KMS-11 (cell line): ENCODE data around the gene ANKRD6.

Experiments used
- H2AFZ ChIP-seq: fragments of 200-600 bp; sonication (generic); 2 replicates; pipeline ENCODE4 v1.6.1; 2016; ENCODE audit warnings: antibody characterized with exemption, mixed run types, low read depth
- H3K27ac ChIP-seq: fragments of 200-600 bp; sonication (generic); 2 replicates; pipeline ENCODE4 v1.6.1; 2016; ENCODE audit warnings: mild to moderate bottlenecking, mixed run types
- H3K27me3 ChIP-seq: fragments of 200-600 bp; sonication (generic); 2 replicates; pipeline ENCODE4 v1.6.1; 2017; ENCODE audit warnings: mild to moderate bottlenecking, low read depth, mixed run types, moderate library complexity; ENCODE audit not compliant: insufficient read depth
- H3K36me3 ChIP-seq: fragments of 200-600 bp; sonication (generic); 2 replicates; pipeline ENCODE4 v1.6.1; 2017; ENCODE audit warnings: mild to moderate bottlenecking, mixed run types; ENCODE audit not compliant: insufficient read depth
- H3K4me1 ChIP-seq: fragments of 200-600 bp; sonication (generic); 2 replicates; pipeline ENCODE4 v1.6.1; 2016; ENCODE audit warnings: mild to moderate bottlenecking, low read depth, mixed run types; ENCODE audit not compliant: poor library complexity, severe bottlenecking
- H3K4me2 ChIP-seq: fragments of 200-600 bp; sonication (generic); 2 replicates; pipeline ENCODE4 v1.7.0; 2016; ENCODE audit warnings: mild to moderate bottlenecking, mixed run types
- H3K4me3 ChIP-seq: fragments of 200-600 bp; sonication (generic); IDR thresholded peaks from 2 replicates; pipeline ENCODE4 v1.6.1; 2017; ENCODE audit warnings: low read depth, low read length, mixed read lengths; ENCODE audit not compliant: insufficient read depth
- H3K79me2 ChIP-seq: fragments of 200-600 bp; sonication (generic); 2 replicates; pipeline ENCODE4 v1.6.1; 2016; ENCODE audit warnings: low read depth, mixed run types; ENCODE audit not compliant: insufficient read depth
- H3K9ac ChIP-seq: fragments of 200-600 bp; sonication (generic); 2 replicates; pipeline ENCODE4 v1.6.1; 2016; ENCODE audit warnings: mild to moderate bottlenecking, mixed run types
- H4K20me1 ChIP-seq: fragments of 200-600 bp; sonication (generic); 2 replicates; pipeline ENCODE4 v1.6.1; 2016; ENCODE audit warnings: mild to moderate bottlenecking, mixed run types; ENCODE audit not compliant: insufficient read depth
- TF ChIP-seq, protein P1 (sequence below): fragments of 200-600 bp; sonication (generic); conservative IDR thresholded peaks from 2 replicates; pipeline ENCODE4 v1.6.1; 2017; ENCODE audit warnings: low read depth, mild to moderate bottlenecking, antibody characterized with exemption, low read length, moderate library complexity, mixed read lengths

ANKRD6 gene

DNA sequence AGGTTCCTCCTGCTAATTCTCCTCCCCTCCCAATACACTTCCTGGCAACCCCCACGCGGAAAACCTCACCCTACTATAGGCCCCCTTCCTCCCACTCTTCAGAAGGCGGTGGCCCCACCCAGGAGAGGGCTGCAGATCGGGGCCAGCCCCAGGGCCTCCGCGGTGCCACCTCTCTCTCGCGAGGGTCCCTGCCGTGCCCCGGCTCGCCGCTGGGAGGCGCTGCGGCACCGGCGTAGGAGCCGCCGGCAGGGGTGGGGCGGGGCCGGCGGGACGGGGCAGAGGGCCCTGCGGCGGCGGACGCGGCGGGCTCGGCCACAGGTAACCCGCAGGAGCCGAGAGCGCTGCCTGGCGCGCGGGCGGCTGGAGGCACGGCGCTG, at the start of gene ANKRD6:
Gene ANKRD6 (plus strand): TSS at position 278 of the 377 bp plus-strand sequence. CDS start 133,825 bp downstream, outside the sequence.
- H3K9ac ChIP-seq = no peak within 1 kb of the TSS

DNA sequence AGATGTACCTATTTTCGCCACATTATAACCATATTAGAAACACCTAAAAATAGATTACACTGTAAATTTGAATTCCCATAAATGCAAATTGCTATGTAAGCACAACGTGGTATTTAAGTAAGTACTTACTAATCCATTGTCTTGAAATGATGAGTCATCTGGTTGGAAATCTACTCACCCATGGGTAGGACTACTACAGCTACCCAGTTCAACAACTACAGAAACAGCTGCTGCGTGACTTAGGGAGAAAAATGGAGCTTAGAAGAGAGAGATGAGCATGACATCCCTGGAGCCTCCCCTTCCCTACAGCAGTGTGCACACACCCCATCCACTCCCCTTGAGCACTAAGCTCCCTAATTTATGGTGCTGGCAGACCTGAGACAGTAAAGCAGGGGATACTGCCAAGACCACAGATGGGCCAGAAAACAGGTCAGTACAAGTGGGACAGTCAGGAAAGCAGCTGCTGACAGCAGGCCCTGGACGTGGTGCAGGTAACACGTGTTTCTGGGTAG, 47.7 kb upstream of the ANKRD6 start:
- Histone ChIP-seq H3K27ac (no peak overlapping the region), H3K4me2 (peak overlapping the region; percentile 33; the same call in 1 of the 2 replicates), H3K4me1 (peaks cover 57% of the 10 kb centered on the region), H4K20me1 (no peaks in the 10 kb centered on the region), H3K36me3 (no peaks in the 10 kb centered on the region), H2AFZ (no peak overlapping the region), H3K27me3 (no peaks in the 10 kb centered on the region), H3K9ac (no peak overlapping the region), H3K4me3 (no peak overlapping the region), H3K79me2 (no peaks in the 10 kb centered on the region; the same call in 1 of the 2 replicates)
- TF ChIP-seq, protein P1, sequence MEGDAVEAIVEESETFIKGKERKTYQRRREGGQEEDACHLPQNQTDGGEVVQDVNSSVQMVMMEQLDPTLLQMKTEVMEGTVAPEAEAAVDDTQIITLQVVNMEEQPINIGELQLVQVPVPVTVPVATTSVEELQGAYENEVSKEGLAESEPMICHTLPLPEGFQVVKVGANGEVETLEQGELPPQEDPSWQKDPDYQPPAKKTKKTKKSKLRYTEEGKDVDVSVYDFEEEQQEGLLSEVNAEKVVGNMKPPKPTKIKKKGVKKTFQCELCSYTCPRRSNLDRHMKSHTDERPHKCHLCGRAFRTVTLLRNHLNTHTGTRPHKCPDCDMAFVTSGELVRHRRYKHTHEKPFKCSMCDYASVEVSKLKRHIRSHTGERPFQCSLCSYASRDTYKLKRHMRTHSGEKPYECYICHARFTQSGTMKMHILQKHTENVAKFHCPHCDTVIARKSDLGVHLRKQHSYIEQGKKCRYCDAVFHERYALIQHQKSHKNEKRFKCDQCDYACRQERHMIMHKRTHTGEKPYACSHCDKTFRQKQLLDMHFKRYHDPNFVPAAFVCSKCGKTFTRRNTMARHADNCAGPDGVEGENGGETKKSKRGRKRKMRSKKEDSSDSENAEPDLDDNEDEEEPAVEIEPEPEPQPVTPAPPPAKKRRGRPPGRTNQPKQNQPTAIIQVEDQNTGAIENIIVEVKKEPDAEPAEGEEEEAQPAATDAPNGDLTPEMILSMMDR = no peak

More for the DNA sequence above, at the start of gene ANKRD6:
- Histone ChIP-seq H3K36me3 (no peaks in the 10 kb centered on the region), H2AFZ (peak within 1 kb of the TSS; percentile 59; the same call in 1 of the 2 replicates), H3K4me3 (no peak within 1 kb of the TSS), H3K27me3 (no peaks in the 10 kb centered on the region), H3K27ac (no peak within 1 kb of the TSS), H3K4me2 (peak within 1 kb of the TSS; percentile 21; the same call in 1 of the 2 replicates), H3K4me1 (peaks cover 25% of the 10 kb centered on the region), H3K79me2 (no peaks in the 10 kb centered on the region), H4K20me1 (no peaks in the 10 kb centered on the region)
- TF ChIP-seq, protein P1 = peak; percentile 48; the same call in 1 of the 2 replicates

DNA sequence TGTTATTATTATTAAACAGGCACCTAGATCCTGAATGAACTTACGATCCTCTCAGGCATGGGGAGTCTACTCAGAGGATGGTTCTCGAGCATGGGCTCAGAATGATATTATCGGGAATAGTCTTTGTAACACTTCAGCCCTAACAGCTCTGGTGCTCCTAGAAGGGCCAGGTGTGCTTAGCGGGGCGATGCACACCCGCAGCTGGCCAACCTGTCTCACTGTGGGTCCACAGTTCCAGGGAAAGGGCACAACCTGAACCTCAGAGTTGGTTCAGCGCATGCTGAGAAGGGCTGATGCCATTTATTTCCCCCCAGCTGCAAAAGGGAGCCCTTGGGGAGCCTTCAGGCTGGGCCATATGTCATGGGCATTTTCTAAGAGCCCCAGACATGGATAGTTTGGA, 47.1 kb upstream of the ANKRD6 start:
- no peak overlapping the region for H3K27ac ChIP-seq
- no peaks in the 10 kb centered on the region for H3K36me3 ChIP-seq
- H4K20me1 ChIP-seq = no peaks in the 10 kb centered on the region

DNA sequence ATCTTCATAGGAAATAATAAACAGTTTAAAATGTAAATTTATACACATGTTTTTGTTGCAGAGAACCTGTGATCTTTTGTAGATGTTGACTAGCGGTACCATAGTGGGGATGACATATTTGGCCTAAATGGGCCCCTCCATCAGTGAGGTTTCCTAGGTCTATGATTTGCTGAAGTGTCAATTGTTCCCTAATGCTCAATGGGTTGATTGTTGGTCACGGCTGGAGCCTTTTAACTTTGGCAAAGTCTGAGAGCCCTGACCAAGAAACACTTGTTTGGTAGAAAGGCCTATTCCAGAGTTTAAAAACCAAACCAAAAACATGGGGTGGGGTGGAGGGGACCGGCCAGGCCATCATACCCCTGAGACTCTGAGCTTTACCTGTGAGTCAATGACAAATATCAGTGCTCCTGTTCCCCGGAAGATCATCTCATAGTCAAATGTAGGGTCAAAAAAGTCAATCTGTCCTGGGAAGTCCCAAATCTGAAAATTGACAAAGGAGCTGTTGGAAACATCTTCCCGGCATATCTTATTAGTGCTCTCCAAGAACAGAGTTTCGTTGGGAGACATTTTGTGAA, 45.9 kb upstream of the ANKRD6 start:
- Histone ChIP-seq H4K20me1 (no peaks in the 10 kb centered on the region), H3K9ac (no peak overlapping the region; the same call in 1 of the 2 replicates), H2AFZ (no peak overlapping the region), H3K4me1 (peaks cover 59% of the 10 kb centered on the region), H3K27me3 (no peaks in the 10 kb centered on the region), H3K36me3 (no peaks in the 10 kb centered on the region), H3K4me2 (peak overlapping the region; percentile 43; the same call in 1 of the 2 replicates), H3K4me3 (no peak overlapping the region), H3K79me2 (no peaks in the 10 kb centered on the region; the same call in 1 of the 2 replicates), H3K27ac (peak overlapping the region; percentile 14; the same call in 1 of the 2 replicates)
- TF ChIP-seq, protein P1 = no peak

More for the DNA sequence above, 47.1 kb upstream of the ANKRD6 start:
- TF ChIP-seq, protein P1 = no peak
- Histone ChIP-seq H3K9ac (no peak overlapping the region), H3K4me2 (peak overlapping the region; percentile 33; the same call in 1 of the 2 replicates), H3K79me2 (no peaks in the 10 kb centered on the region; the same call in 1 of the 2 replicates), H3K4me1 (peaks cover 59% of the 10 kb centered on the region), H3K4me3 (no peak overlapping the region), H3K27me3 (no peaks in the 10 kb centered on the region), H2AFZ (no peak overlapping the region)
